Esophagus muscularis mucosa (tissue), 3 donors: Measurements from ENCODE around the gene NRF1.

Experiments used
- CTCF ChIP-seq, 3 experiments: fragments of 200-600 bp in 2 of 3; fragments of 450-650 bp in 1 of 3; sonication (generic) in 2 of 3; IDR thresholded peaks; one replicate each; pipeline ENCODE4 v1.5.1; 2017 to 2019; ENCODE audit warnings: antibody characterized with exemption in 3 of 3, mild to moderate bottlenecking in 2 of 3, moderate library complexity in 1 of 3
- POLR2A ChIP-seq: fragments of 450-650 bp; IDR thresholded peaks from one replicate; pipeline ENCODE4 v1.6.1; 2017; ENCODE audit warnings: antibody characterized with exemption, moderate library complexity, mild to moderate bottlenecking, low read depth
- POLR2AphosphoS5 ChIP-seq, 2 donors: sonication (generic); formaldehyde crosslinking; IDR thresholded peaks; one replicate each; pipeline ENCODE4 v1.6.1; 2017; ENCODE audit warnings: antibody characterized with exemption in 2 of 2

GRCh38 chr7:129688503-129689222 is 77.1 kb downstream of the NRF1 start:
- TF ChIP-seq CTCF (IDR thresholded peaks at IDR 0.05), result no peak
- no peak for TF ChIP-seq POLR2AphosphoS5 (IDR thresholded peaks at IDR 0.05)
- no peak for TF ChIP-seq POLR2A
